Mesendoderm (in vitro differentiated cells): Measurements from ENCODE around the gene RSPO3.

Experiments used
- DNase-seq: peaks from one replicate; pipeline ENCODE4 v3.0.0; 2013
- H2AK5ac ChIP-seq: 2 replicates; pipeline ENCODE4 v1.6.1; 2013; ENCODE audit warnings: low read length, inconsistent platforms
- H2BK120ac ChIP-seq: 2 replicates; pipeline ENCODE4 v1.6.1; 2013; ENCODE audit warnings: low read depth, mild to moderate bottlenecking, low read length, moderate library complexity, mixed read lengths
- H2BK15ac ChIP-seq: replicated peaks from 2 replicates; pipeline ENCODE4 v1.6.1; 2013; ENCODE audit warnings: low read depth, mild to moderate bottlenecking, moderate library complexity
- H2BK5ac ChIP-seq: 2 replicates; pipeline ENCODE4 v1.6.1; 2013; ENCODE audit warnings: low read length, inconsistent platforms
- H3K18ac ChIP-seq: 2 replicates; pipeline ENCODE4 v1.6.1; 2013; ENCODE audit warnings: mild to moderate bottlenecking, low read length, mixed read lengths
- H3K23ac ChIP-seq: one replicate; pipeline ENCODE4 v1.6.1; 2013; ENCODE audit warnings: low read length
- H3K27ac ChIP-seq: 2 replicates; pipeline ENCODE4 v1.5.1; 2013; ENCODE audit warnings: low read depth, mild to moderate bottlenecking, inconsistent platforms, low read length, moderate library complexity
- H3K27me3 ChIP-seq: 2 replicates; pipeline ENCODE4 v1.6.1; 2013; ENCODE audit warnings: low read length, control low read depth, mild to moderate bottlenecking, inconsistent platforms; ENCODE audit not compliant: insufficient read depth, poor library complexity
- H3K36me3 ChIP-seq: 2 replicates; pipeline ENCODE4 v1.6.1; 2013; ENCODE audit warnings: low read length, inconsistent platforms; ENCODE audit not compliant: control insufficient read depth, insufficient read depth
- H3K4ac ChIP-seq: one replicate; pipeline ENCODE4 v1.6.1; 2013; ENCODE audit warnings: low read depth, mild to moderate bottlenecking, low read length, moderate library complexity
- H3K4me1 ChIP-seq: 2 replicates; pipeline ENCODE4 v1.6.1; 2013; ENCODE audit warnings: low read depth, low read length, inconsistent platforms; ENCODE audit not compliant: control insufficient read depth
- H3K4me2 ChIP-seq: 2 replicates; pipeline ENCODE4 v1.6.1; 2013; ENCODE audit warnings: low read length
- H3K4me3 ChIP-seq: 2 replicates; pipeline ENCODE4 v1.5.1; 2013; ENCODE audit warnings: mild to moderate bottlenecking, low read length
- H3K56ac ChIP-seq: one replicate; pipeline ENCODE4 v1.6.1; 2013; ENCODE audit warnings: low read length
- H3K79me1 ChIP-seq: 2 replicates; pipeline ENCODE4 v1.6.1; 2013; ENCODE audit warnings: low read length, inconsistent platforms
- H3K79me2 ChIP-seq: 2 replicates; pipeline ENCODE4 v1.6.1; 2013; ENCODE audit warnings: mild to moderate bottlenecking, low read length; ENCODE audit not compliant: control insufficient read depth, insufficient read depth
- H3K9ac ChIP-seq: 2 replicates; pipeline ENCODE4 v1.6.1; 2013; ENCODE audit warnings: low read length, inconsistent platforms
- H4K5ac ChIP-seq: one replicate; pipeline ENCODE4 v1.6.1; 2013; ENCODE audit warnings: low read length
- H4K8ac ChIP-seq: one replicate; pipeline ENCODE4 v1.6.1; 2013; ENCODE audit warnings: low read depth, mild to moderate bottlenecking, control low read depth, low read length, moderate library complexity
- WGBS: extraction: QIAGEN DNeasy Blood & Tissue Kit; methylation state at CpG from one replicate; pipeline ENCODE4 v1.1.7; 2013; ENCODE audit warnings: low lambda C conversion rate, missing lambda C conversion rate; ENCODE audit not compliant: insufficient coverage; ENCODE audit errors: extremely low coverage; 5-methylcytosine and 5-hydroxymethylcytosine counted together

The RSPO3 gene

GRCh38 chr6:127199470-127199869, 81.0 kb downstream of the RSPO3 start:
- Histone ChIP-seq H3K79me2 (no peaks in the 10 kb centered on the region), H2AK5ac (no peak overlapping the region), H2BK15ac (no peak overlapping the region), H3K9ac (no peak overlapping the region), H3K56ac (no peak overlapping the region), H3K27me3 (no peaks in the 10 kb centered on the region), H3K4me2 (no peak overlapping the region), H3K27ac (no peak overlapping the region), H3K36me3 (no peaks in the 10 kb centered on the region), H2BK5ac (no peak overlapping the region), H3K4ac (no peak overlapping the region), H3K23ac (no peak overlapping the region), H3K79me1 (no peaks in the 10 kb centered on the region), H2BK120ac (no peak overlapping the region), H3K4me3 (no peak overlapping the region), H3K18ac (no peak overlapping the region), H3K4me1 (no peaks in the 10 kb centered on the region), H4K5ac (no peak overlapping the region), H4K8ac (no peak overlapping the region)
- WGBS: no CpG with 5 or more reads among the region's 1 CpG
- no peak for DNase-seq

- H3K4me1 ChIP-seq: no peaks in the 10 kb centered on the region
- H2BK5ac ChIP-seq: no peak overlapping the region
- no peak overlapping the region for H3K23ac ChIP-seq
- H3K4me2 ChIP-seq: no peak overlapping the region
- H3K4ac ChIP-seq: no peak overlapping the region
- H3K56ac ChIP-seq: no peak overlapping the region
- no peak overlapping the region for H4K8ac ChIP-seq
- no peak overlapping the region for H2BK120ac ChIP-seq
- H3K9ac ChIP-seq: no peak overlapping the region
- no peak overlapping the region for H3K27ac ChIP-seq
- no peak overlapping the region for H2BK15ac ChIP-seq
- no peaks in the 10 kb centered on the region for H3K79me1 ChIP-seq
- no peak overlapping the region for H4K5ac ChIP-seq
- no peaks in the 10 kb centered on the region for H3K79me2 ChIP-seq
- no CpG with 5 or more reads among the region's 8 CpGs for WGBS
- H3K27me3 ChIP-seq: no peaks in the 10 kb centered on the region
- H3K18ac ChIP-seq: no peak overlapping the region
- DNase-seq: no peak
- H3K36me3 ChIP-seq: no peaks in the 10 kb centered on the region
- no peak overlapping the region for H2AK5ac ChIP-seq
- H3K4me3 ChIP-seq: no peak overlapping the region
Measured at GRCh38 chr6:127200114-127200513, 81.6 kb downstream of the RSPO3 start.

DNA sequence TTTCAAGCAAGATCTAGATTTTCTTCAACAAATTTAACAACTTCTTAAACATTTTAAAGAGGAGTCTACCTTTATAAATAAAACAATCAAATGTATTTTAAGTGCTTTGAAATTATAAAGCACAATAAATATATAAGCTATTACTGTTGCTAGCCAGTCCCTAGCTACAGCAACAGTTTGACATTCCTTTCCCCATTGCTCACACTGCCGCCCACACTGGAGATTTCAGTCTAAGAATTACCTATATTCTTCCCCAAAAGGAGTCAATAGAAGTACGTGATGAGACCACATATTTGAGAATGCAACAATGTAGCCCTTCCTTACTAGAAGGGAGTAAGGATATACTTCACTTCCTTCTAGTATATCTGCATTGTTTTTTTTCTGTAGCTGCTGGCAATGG, 82.8 kb downstream of the RSPO3 start:
- WGBS: no CpG with 5 or more reads among the region's 2 CpGs
- no peak overlapping the region for H3K4ac ChIP-seq
- peak; percentile 16 for DNase-seq
- no peak overlapping the region for H2AK5ac ChIP-seq
- no peak overlapping the region for H3K9ac ChIP-seq
- H3K27ac ChIP-seq: no peak overlapping the region
- H4K8ac ChIP-seq: no peak overlapping the region
- no peaks in the 10 kb centered on the region for H3K79me1 ChIP-seq
- no peak overlapping the region for H2BK5ac ChIP-seq
- no peaks in the 10 kb centered on the region for H3K79me2 ChIP-seq
- no peak overlapping the region for H3K4me2 ChIP-seq
- no peak overlapping the region for H2BK15ac ChIP-seq
- no peak overlapping the region for H3K23ac ChIP-seq
- H2BK120ac ChIP-seq: no peak overlapping the region
- H3K18ac ChIP-seq: no peak overlapping the region
- no peak overlapping the region for H4K5ac ChIP-seq
- no peak overlapping the region for H3K4me3 ChIP-seq
- no peaks in the 10 kb centered on the region for H3K27me3 ChIP-seq
- no peaks in the 10 kb centered on the region for H3K36me3 ChIP-seq
- no peak overlapping the region for H3K56ac ChIP-seq
- H3K4me1 ChIP-seq: no peaks in the 10 kb centered on the region

DNA sequence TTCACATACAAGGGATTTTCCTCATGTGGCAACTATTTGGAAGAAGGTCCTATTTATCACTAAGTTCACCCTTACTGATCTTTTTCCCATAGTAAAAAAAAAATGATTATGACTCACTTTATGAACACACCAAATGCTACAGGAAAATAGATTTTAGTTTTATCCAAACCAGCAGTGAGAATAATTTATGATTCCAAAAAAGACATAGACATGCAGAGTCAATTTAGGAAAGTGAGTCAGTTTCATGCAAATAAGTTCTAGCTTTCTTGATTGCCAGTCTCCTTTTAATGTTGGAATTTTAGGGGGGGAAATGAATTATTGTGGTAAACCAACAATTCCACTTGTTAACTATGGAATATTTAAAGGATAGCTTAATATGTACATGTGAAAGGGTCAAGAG, 84.2 kb downstream of the RSPO3 start:
- H2BK120ac ChIP-seq: no peak overlapping the region
- H4K5ac ChIP-seq: no peak overlapping the region

GRCh38 chr6:127204281-127204680, 85.8 kb downstream of the RSPO3 start:
- H2BK120ac ChIP-seq: no peak overlapping the region
- H4K8ac ChIP-seq: no peak overlapping the region
- H3K27ac ChIP-seq: no peak overlapping the region
- H3K79me1 ChIP-seq: no peaks in the 10 kb centered on the region
- no peaks in the 10 kb centered on the region for H3K79me2 ChIP-seq
- H3K27me3 ChIP-seq: no peaks in the 10 kb centered on the region
- H3K4me1 ChIP-seq: no peaks in the 10 kb centered on the region
- H3K4ac ChIP-seq: no peak overlapping the region
- H3K56ac ChIP-seq: no peak overlapping the region
- H3K4me3 ChIP-seq: no peak overlapping the region
- no peak overlapping the region for H2BK15ac ChIP-seq
- no peaks in the 10 kb centered on the region for H3K36me3 ChIP-seq
- no peak overlapping the region for H4K5ac ChIP-seq
- H2BK5ac ChIP-seq: no peak overlapping the region
- H3K23ac ChIP-seq: no peak overlapping the region
- no peak overlapping the region for H2AK5ac ChIP-seq
- no peak overlapping the region for H3K18ac ChIP-seq
- DNase-seq: no peak
- WGBS: no CpG with 5 or more reads among the region's 1 CpG
- H3K4me2 ChIP-seq: no peak overlapping the region
- no peak overlapping the region for H3K9ac ChIP-seq

More for the DNA sequence above, 84.2 kb downstream of the RSPO3 start:
- H3K18ac ChIP-seq: no peak overlapping the region
- H3K4me2 ChIP-seq: no peak overlapping the region
- H3K27me3 ChIP-seq: no peaks in the 10 kb centered on the region
- no peak overlapping the region for H2BK15ac ChIP-seq
- H4K8ac ChIP-seq: no peak overlapping the region
- no peaks in the 10 kb centered on the region for H3K79me1 ChIP-seq
- no peak overlapping the region for H3K23ac ChIP-seq
- no peaks in the 10 kb centered on the region for H3K4me1 ChIP-seq
- H2AK5ac ChIP-seq: no peak overlapping the region
- H3K36me3 ChIP-seq: no peaks in the 10 kb centered on the region
- no peak overlapping the region for H3K4me3 ChIP-seq
- H3K27ac ChIP-seq: no peak overlapping the region
- no peaks in the 10 kb centered on the region for H3K79me2 ChIP-seq
- H3K56ac ChIP-seq: no peak overlapping the region
- H2BK5ac ChIP-seq: no peak overlapping the region
- H3K4ac ChIP-seq: no peak overlapping the region
- no peak for DNase-seq
- H3K9ac ChIP-seq: no peak overlapping the region

- Histone ChIP-seq H3K79me1 (no peaks in the 10 kb centered on the region), H3K18ac (no peak overlapping the region), H3K4me3 (no peak overlapping the region), H2AK5ac (no peak overlapping the region), H3K27me3 (no peaks in the 10 kb centered on the region), H3K23ac (no peak overlapping the region), H3K36me3 (no peaks in the 10 kb centered on the region), H4K8ac (no peak overlapping the region), H3K4ac (no peak overlapping the region), H3K56ac (no peak overlapping the region), H3K4me1 (no peaks in the 10 kb centered on the region), H4K5ac (no peak overlapping the region), H3K4me2 (no peak overlapping the region), H2BK15ac (no peak overlapping the region), H3K27ac (no peak overlapping the region), H2BK5ac (no peak overlapping the region), H3K9ac (no peak overlapping the region), H3K79me2 (no peaks in the 10 kb centered on the region), H2BK120ac (no peak overlapping the region)
- no peak for DNase-seq
- WGBS: no CpG with 5 or more reads among the region's 2 CpGs
Measured at GRCh38 chr6:127205036-127205435, 86.6 kb downstream of the RSPO3 start.
